GM18873 (cell line): ENCODE data around the gene SCYGR7.
A peak's percentile ranks its signal among the peaks of the same experiment; 100 is the strongest.
"Not testable (repeated sequence)": the region's sequence is repeated elsewhere in the genome, so short reads cannot be mapped to it uniquely, and the experiment has no call there.

Experiments
- ATAC-seq: cut with Tn5 transposase; IDR thresholded peaks from one replicate; pipeline ENCODE4 v1.9.1; 2021; ENCODE audit warnings: mild to moderate bottlenecking, moderate library complexity, moderate number of reproducible peaks; ENCODE audit not compliant: unreplicated experiment, low FRiP score

SCYGR7 gene

GRCh38 chr2:227756261-227756660, 28.1 kb downstream of the SCYGR7 start:
- ATAC-seq: not testable (repeated sequence)

DNA sequence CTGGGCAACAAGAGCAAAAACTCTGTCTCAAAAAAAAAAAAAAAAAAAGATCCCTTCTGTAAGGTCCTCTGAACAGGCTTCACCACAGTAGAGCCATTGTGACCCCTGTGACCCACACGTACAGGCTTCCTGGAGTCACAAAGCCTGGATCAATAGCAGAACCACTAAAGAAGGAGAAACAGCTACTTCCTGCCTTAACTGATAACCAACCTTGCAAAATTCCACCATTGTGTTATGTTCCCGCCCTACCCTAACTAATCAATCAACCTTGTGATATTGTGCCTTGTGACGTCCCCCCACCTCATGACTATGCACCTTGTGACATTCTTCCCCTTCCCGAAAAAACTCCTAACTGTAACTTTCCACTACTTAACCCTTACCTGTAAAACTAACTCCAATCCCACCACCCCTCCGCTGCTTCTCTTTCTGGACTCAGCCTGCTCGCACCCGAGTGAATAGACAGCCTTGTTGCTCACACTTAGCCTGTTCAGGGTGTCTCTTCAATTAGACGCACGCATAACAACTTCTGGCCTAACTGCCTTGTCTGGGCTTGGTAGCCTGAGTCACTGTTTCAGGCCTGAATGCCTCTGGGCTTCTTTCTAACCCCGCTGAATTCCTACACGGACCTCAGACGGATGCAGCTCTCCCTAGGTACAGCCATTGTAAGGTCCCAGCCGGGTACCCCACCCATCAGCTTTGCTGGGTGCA, 31.4 kb downstream of the SCYGR7 start:
- ATAC-seq: no peak

DNA sequence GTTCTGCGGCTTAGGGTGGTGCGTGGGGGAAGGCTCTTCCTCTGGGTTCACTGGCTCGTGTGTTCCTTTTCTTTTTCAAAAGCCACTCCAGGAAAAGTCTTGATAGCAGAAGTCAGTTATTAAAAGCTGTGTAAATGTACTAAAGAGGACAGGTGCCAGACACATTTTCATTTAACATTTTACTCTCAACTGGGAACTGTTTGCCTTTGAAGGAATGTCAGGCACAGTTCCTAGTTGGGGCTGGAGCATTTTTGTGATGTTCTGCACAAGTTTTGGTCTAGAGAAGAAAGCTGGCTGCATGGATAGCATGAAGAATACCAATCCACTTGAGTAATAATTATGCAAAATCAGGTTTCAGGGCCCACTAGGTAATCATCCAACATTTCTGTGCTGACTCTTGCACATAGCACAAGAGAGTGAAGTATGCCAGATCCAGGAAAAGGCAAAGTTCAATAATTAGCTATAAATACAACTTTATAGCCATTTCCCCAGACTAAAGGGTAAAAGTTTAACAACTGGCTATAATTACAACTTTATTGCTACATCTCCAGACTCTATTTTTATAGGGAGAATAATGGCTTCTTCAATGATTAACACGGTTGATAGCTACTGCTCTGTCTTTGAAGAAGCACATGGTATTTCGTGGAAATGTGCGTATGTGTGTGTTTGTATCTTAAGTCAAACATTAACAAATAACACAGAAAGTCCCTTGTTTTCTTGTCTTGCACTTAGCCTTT, 33.8 kb downstream of the SCYGR7 start:
- ATAC-seq: no peak

GRCh38 chr2:227765788-227766372, 37.7 kb downstream of the SCYGR7 start:
- ATAC-seq: no peak

GRCh38 chr2:227766373-227766883, 38.3 kb downstream of the SCYGR7 start:
- ATAC-seq: peak; percentile 89

DNA sequence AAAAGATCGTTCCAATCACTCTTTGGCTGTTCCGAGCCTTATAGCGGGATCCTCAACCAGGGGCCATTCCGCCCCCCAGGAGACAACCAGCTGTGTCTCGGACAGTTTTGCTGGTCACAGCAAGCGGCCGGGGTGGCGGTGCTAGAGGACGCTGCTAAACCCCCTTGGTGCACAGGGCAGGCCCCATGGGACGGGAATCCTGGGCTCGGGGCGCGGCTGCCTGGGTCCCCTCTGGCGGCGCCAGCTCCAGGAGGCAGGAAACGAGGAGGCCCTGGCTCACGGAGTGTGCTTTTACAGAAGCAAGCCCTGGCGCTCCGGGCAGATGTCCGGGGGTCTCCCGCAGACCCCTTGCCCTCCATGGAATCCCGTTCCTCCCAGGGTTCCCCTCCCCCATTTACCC, 39.7 kb downstream of the SCYGR7 start:
- ATAC-seq: no peak

GRCh38 chr2:227772197-227772661, 44.1 kb downstream of the SCYGR7 start:
- no peak for ATAC-seq

DNA sequence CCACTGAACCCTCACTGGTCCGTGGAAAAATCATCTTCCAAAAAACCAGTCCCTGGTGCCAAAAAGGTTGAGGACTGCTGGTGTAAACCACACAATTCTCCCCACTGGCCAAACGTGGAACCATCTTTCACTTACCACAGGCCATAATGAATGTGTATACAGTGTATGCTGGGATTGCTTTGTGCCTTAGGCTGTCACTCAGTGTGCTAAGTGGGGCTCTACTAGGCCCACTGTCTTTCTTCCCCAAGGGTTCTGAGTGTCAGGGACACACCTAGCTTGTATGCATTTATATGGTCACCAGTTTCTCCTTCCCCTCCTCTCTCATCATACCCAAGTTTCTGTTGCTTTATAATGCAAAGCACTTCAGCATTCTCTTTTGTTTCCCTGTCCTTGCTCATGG, 44.8 kb downstream of the SCYGR7 start:
- no peak for ATAC-seq

GRCh38 chr2:227774011-227774624, 46.0 kb downstream of the SCYGR7 start:
- no peak for ATAC-seq

DNA sequence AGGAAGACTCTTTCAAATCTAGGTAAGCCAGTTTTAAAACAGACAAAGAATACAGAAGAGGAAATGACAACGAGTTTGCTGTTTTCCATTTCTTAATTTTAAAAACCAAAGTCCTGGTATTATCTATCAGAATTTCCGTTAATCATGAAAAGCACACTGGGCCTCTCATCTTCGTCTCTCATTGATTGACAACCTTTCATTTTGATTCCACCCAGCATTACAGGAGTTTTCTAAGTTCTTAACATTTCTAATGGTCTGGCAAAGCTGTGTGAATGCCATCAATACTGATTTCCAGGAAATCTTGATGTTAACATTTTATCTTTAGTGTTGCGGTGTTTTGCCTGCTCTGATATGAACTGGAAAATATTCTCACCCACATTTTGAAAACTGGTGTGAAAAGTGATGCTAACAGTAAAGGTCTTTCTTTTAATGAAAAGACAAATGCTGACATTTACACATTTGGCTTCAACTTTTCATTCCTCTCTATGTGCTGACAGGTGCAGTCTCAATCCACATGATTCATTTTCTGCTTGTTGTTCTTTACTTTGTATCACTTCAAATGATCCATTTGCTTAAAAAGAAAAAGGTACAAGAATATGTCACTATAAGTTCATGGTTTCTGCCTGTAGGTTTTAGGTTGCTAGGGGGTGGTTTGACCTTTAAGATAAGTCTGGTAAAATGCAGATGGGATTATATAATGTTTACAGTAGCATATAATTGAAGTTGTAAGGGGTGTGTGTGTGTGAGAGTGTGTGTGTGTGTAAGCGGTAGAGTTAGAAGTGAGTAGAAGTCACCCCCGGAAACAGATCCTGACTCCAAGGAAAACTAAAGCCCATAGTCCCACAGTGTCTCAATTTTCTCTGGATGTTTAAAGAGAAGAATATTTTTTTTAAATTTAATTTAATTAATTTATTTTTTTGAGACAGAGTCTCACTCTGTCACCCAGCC, 47.0 kb downstream of the SCYGR7 start:
- no peak for ATAC-seq
